Measurements from ENCODE around the gene IPO13.

Gene IPO13

GRCh38 chr1:43981135-43981491 lies 34.4 kb downstream of the IPO13 start:
- Histone ChIP-seq H3K79me2 (ENCODE audit: control insufficient read depth, insufficient read depth, low read length) (peaks cover 9% of the 10 kb centered on the region), H3K23ac (ENCODE audit: low read length) (no peak overlapping the region), H3K4me2 (ENCODE audit: low read length) (no peak overlapping the region), H3K79me1 (ENCODE audit: low read length) (peaks cover 32% of the 10 kb centered on the region), H2BK120ac (ENCODE audit: low read depth, low read length) (no peak overlapping the region), H3K4me3 (ENCODE audit: low read length) (no peak overlapping the region), H3K18ac (ENCODE audit: low read length) (no peak overlapping the region), H3K9ac (ENCODE audit: low read length) (no peak overlapping the region), H4K8ac (ENCODE audit: low read depth, low read length) (no peak overlapping the region), H3K56ac (ENCODE audit: low read length) (peak overlapping the region; percentile 40), H4K5ac (ENCODE audit: low read length) (no peak overlapping the region), H3K27me3 (ENCODE audit: insufficient read depth, low read length, poor library complexity) (no peaks in the 10 kb centered on the region), H3K4me1 (ENCODE audit: control insufficient read depth, low read depth, low read length) (no peaks in the 10 kb centered on the region), H3K27ac (ENCODE audit: low read depth, low read length) (no peak overlapping the region), H2AK5ac (ENCODE audit: low read length) (no peak overlapping the region), H3K36me3 (ENCODE audit: control insufficient read depth, insufficient read depth, low read length) (peaks cover 10% of the 10 kb centered on the region), H3K4ac (ENCODE audit: low read depth, low read length) (no peak overlapping the region), H2BK15ac (replicated peaks; ENCODE audit: low read depth) (no peak overlapping the region), H2BK5ac (ENCODE audit: low read length) (no peak overlapping the region)
- no peak for DNase-seq
- no CpG with 5 or more reads among the region's 20 CpGs for WGBS (ENCODE audit: extremely low coverage, insufficient coverage, low lambda C conversion rate)

- Histone ChIP-seq H3K56ac (ENCODE audit: low read length) (no peak overlapping the region), H4K8ac (ENCODE audit: low read depth, low read length) (no peak overlapping the region), H3K79me2 (ENCODE audit: control insufficient read depth, insufficient read depth, low read length) (peaks cover 6% of the 10 kb centered on the region), H3K4me1 (ENCODE audit: control insufficient read depth, low read depth, low read length) (no peaks in the 10 kb centered on the region), H3K23ac (ENCODE audit: low read length) (no peak overlapping the region), H2BK120ac (ENCODE audit: low read depth, low read length) (no peak overlapping the region), H3K27me3 (ENCODE audit: insufficient read depth, low read length, poor library complexity) (no peaks in the 10 kb centered on the region), H2BK15ac (replicated peaks; ENCODE audit: low read depth) (no peak overlapping the region), H3K4me3 (ENCODE audit: low read length) (no peak overlapping the region), H3K36me3 (ENCODE audit: control insufficient read depth, insufficient read depth, low read length) (peaks cover 8% of the 10 kb centered on the region), H3K79me1 (ENCODE audit: low read length) (peaks cover 27% of the 10 kb centered on the region), H3K4ac (ENCODE audit: low read depth, low read length) (no peak overlapping the region), H3K9ac (ENCODE audit: low read length) (no peak overlapping the region), H4K5ac (ENCODE audit: low read length) (no peak overlapping the region), H2AK5ac (ENCODE audit: low read length) (no peak overlapping the region), H3K4me2 (ENCODE audit: low read length) (no peak overlapping the region), H2BK5ac (ENCODE audit: low read length) (no peak overlapping the region), H3K18ac (ENCODE audit: low read length) (no peak overlapping the region), H3K27ac (ENCODE audit: low read depth, low read length) (no peak overlapping the region)
- no CpG with 5 or more reads among the region's 20 CpGs for WGBS (ENCODE audit: extremely low coverage, insufficient coverage, low lambda C conversion rate)
- DNase-seq = no peak
Observed at GRCh38 chr1:43981636-43982035, 34.9 kb downstream of the IPO13 start.

DNA sequence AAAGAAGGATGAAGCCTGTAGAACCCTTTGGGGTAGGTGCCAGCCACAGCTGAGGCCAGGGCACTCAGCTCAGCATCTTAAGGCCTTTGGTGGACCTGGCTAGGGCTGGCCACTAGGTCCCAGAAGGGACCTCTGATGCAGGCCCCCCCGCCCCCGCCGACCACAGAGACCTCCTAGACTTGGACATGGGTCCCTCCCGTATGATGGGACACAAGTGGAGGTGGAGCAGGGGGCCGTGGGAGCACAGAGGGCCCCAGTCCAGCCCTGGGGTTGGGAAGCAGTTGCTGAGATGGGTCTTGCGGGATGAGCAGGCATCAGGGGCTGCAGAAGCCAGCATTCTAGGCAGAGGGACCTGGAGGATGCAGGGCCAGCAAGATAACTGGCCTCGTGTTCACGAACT lies 35.5 kb downstream of the IPO13 start:
- no peak overlapping the region for H2AK5ac ChIP-seq (ENCODE audit: low read length)
- H3K4ac ChIP-seq (ENCODE audit: low read depth, low read length) = no peak overlapping the region
- H3K23ac ChIP-seq (ENCODE audit: low read length) = no peak overlapping the region
- H3K4me1 ChIP-seq (ENCODE audit: control insufficient read depth, low read depth, low read length) = no peaks in the 10 kb centered on the region
- H3K56ac ChIP-seq (ENCODE audit: low read length) = no peak overlapping the region
- H3K79me1 ChIP-seq (ENCODE audit: low read length) = peaks cover 24% of the 10 kb centered on the region
- H3K36me3 ChIP-seq (ENCODE audit: control insufficient read depth, insufficient read depth, low read length) = peaks cover 5% of the 10 kb centered on the region
- H3K79me2 ChIP-seq (ENCODE audit: control insufficient read depth, insufficient read depth, low read length) = peaks cover 6% of the 10 kb centered on the region
- no peak overlapping the region for H4K5ac ChIP-seq (ENCODE audit: low read length)
- H3K4me2 ChIP-seq (ENCODE audit: low read length) = no peak overlapping the region
- no peak overlapping the region for H2BK5ac ChIP-seq (ENCODE audit: low read length)
- H3K27ac ChIP-seq (ENCODE audit: low read depth, low read length) = no peak overlapping the region
- no peak for DNase-seq
- no peak overlapping the region for H3K9ac ChIP-seq (ENCODE audit: low read length)
- no peak overlapping the region for H2BK120ac ChIP-seq (ENCODE audit: low read depth, low read length)
- no peaks in the 10 kb centered on the region for H3K27me3 ChIP-seq (ENCODE audit: insufficient read depth, low read length, poor library complexity)
- H3K4me3 ChIP-seq (ENCODE audit: low read length) = no peak overlapping the region
- no peak overlapping the region for H4K8ac ChIP-seq (ENCODE audit: low read depth, low read length)
- no peak overlapping the region for H2BK15ac ChIP-seq (replicated peaks; ENCODE audit: low read depth)
- no CpG with 5 or more reads among the region's 8 CpGs for WGBS (ENCODE audit: extremely low coverage, insufficient coverage, low lambda C conversion rate)
- H3K18ac ChIP-seq (ENCODE audit: low read length) = no peak overlapping the region

DNA sequence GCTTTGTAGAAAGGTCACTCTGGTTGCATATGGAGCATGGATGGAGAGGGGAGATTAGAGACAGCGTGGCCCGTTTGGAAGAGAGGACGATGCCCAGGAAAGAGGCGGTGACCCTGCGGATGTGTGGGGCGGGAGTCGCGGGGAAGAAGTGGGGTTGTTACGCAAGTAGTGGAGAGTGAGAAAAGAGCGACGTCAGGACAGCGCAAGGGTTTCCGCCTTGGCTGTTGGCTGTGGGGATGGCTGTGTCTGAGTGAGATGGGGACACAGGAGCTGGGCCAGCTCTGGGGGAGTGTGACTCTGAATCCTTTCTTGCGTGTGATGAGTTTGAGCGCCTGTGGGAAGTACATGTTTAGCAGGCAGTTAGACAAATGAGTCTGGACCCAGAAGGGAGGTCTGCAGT lies 36.1 kb downstream of the IPO13 start:
- no peaks in the 10 kb centered on the region for H3K4me1 ChIP-seq (ENCODE audit: control insufficient read depth, low read depth, low read length)
- peak overlapping the region; percentile 15 for H3K56ac ChIP-seq (ENCODE audit: low read length)
- peaks cover 5% of the 10 kb centered on the region for H3K36me3 ChIP-seq (ENCODE audit: control insufficient read depth, insufficient read depth, low read length)
- H2AK5ac ChIP-seq (ENCODE audit: low read length) = no peak overlapping the region
- no peak overlapping the region for H2BK120ac ChIP-seq (ENCODE audit: low read depth, low read length)
- H3K4me3 ChIP-seq (ENCODE audit: low read length) = no peak overlapping the region
- no peak overlapping the region for H4K8ac ChIP-seq (ENCODE audit: low read depth, low read length)
- no peak overlapping the region for H3K18ac ChIP-seq (ENCODE audit: low read length)
- no peak overlapping the region for H3K23ac ChIP-seq (ENCODE audit: low read length)
- no peak overlapping the region for H4K5ac ChIP-seq (ENCODE audit: low read length)
- no CpG with 5 or more reads among the region's 15 CpGs for WGBS (ENCODE audit: extremely low coverage, insufficient coverage, low lambda C conversion rate)
- no peak overlapping the region for H3K9ac ChIP-seq (ENCODE audit: low read length)
- no peak for DNase-seq
- peaks cover 19% of the 10 kb centered on the region for H3K79me1 ChIP-seq (ENCODE audit: low read length)
- no peak overlapping the region for H3K4ac ChIP-seq (ENCODE audit: low read depth, low read length)
- H2BK15ac ChIP-seq (replicated peaks; ENCODE audit: low read depth) = no peak overlapping the region
- no peak overlapping the region for H2BK5ac ChIP-seq (ENCODE audit: low read length)
- no peak overlapping the region for H3K4me2 ChIP-seq (ENCODE audit: low read length)
- H3K79me2 ChIP-seq (ENCODE audit: control insufficient read depth, insufficient read depth, low read length) = peaks cover 6% of the 10 kb centered on the region
- no peaks in the 10 kb centered on the region for H3K27me3 ChIP-seq (ENCODE audit: insufficient read depth, low read length, poor library complexity)
- H3K27ac ChIP-seq (ENCODE audit: low read depth, low read length) = no peak overlapping the region

- Histone ChIP-seq H3K4ac (ENCODE audit: low read depth, low read length) (no peak overlapping the region), H4K8ac (ENCODE audit: low read depth, low read length) (no peak overlapping the region), H3K9ac (ENCODE audit: low read length) (no peak overlapping the region), H3K4me2 (ENCODE audit: low read length) (no peak overlapping the region), H3K4me3 (ENCODE audit: low read length) (no peak overlapping the region), H3K79me2 (ENCODE audit: control insufficient read depth, insufficient read depth, low read length) (peaks cover 6% of the 10 kb centered on the region), H2AK5ac (ENCODE audit: low read length) (no peak overlapping the region), H2BK15ac (replicated peaks; ENCODE audit: low read depth) (no peak overlapping the region), H3K4me1 (ENCODE audit: control insufficient read depth, low read depth, low read length) (no peaks in the 10 kb centered on the region), H4K5ac (ENCODE audit: low read length) (no peak overlapping the region), H3K36me3 (ENCODE audit: control insufficient read depth, insufficient read depth, low read length) (peaks cover 5% of the 10 kb centered on the region), H3K23ac (ENCODE audit: low read length) (no peak overlapping the region), H2BK5ac (ENCODE audit: low read length) (no peak overlapping the region), H3K56ac (ENCODE audit: low read length) (no peak overlapping the region), H2BK120ac (ENCODE audit: low read depth, low read length) (no peak overlapping the region), H3K27ac (ENCODE audit: low read depth, low read length) (no peak overlapping the region), H3K27me3 (ENCODE audit: insufficient read depth, low read length, poor library complexity) (no peaks in the 10 kb centered on the region), H3K79me1 (ENCODE audit: low read length) (peaks cover 19% of the 10 kb centered on the region), H3K18ac (ENCODE audit: low read length) (no peak overlapping the region)
- DNase-seq = no peak
- WGBS (ENCODE audit: extremely low coverage, insufficient coverage, low lambda C conversion rate) = no CpG with 5 or more reads among the region's 12 CpGs
Observed at GRCh38 chr1:43983253-43983899, 36.6 kb downstream of the IPO13 start.

DNA sequence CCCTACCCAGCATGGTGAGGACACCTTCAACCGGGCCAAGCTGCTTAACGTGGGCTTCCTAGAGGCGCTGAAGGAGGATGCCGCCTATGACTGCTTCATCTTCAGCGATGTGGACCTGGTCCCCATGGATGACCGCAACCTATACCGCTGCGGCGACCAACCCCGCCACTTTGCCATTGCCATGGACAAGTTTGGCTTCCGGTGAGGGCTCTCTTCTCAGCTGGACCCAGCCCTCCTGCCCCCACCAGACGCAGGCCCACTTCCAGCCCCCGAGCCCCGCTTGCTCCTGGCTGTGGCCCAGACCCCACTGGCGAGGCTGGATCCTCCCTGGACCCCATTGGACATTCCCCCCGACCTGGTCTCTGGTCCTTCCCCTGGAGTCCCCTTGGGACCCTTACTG lies 38.1 kb downstream of the IPO13 start:
- no peak overlapping the region for H2AK5ac ChIP-seq (ENCODE audit: low read length)

More for the DNA sequence above, 38.1 kb downstream of the IPO13 start:
- Histone ChIP-seq H3K4me1 (ENCODE audit: control insufficient read depth, low read depth, low read length) (no peaks in the 10 kb centered on the region), H3K4me2 (ENCODE audit: low read length) (no peak overlapping the region), H3K4ac (ENCODE audit: low read depth, low read length) (no peak overlapping the region), H3K4me3 (ENCODE audit: low read length) (no peak overlapping the region), H4K5ac (ENCODE audit: low read length) (no peak overlapping the region), H3K27ac (ENCODE audit: low read depth, low read length) (no peak overlapping the region), H3K36me3 (ENCODE audit: control insufficient read depth, insufficient read depth, low read length) (peaks cover 5% of the 10 kb centered on the region), H2BK15ac (replicated peaks; ENCODE audit: low read depth) (no peak overlapping the region), H2BK120ac (ENCODE audit: low read depth, low read length) (no peak overlapping the region), H4K8ac (ENCODE audit: low read depth, low read length) (no peak overlapping the region), H3K79me1 (ENCODE audit: low read length) (peaks cover 18% of the 10 kb centered on the region), H3K27me3 (ENCODE audit: insufficient read depth, low read length, poor library complexity) (no peaks in the 10 kb centered on the region), H3K23ac (ENCODE audit: low read length) (no peak overlapping the region), H3K56ac (ENCODE audit: low read length) (no peak overlapping the region), H3K9ac (ENCODE audit: low read length) (no peak overlapping the region), H2BK5ac (ENCODE audit: low read length) (no peak overlapping the region), H3K18ac (ENCODE audit: low read length) (no peak overlapping the region), H3K79me2 (ENCODE audit: control insufficient read depth, insufficient read depth, low read length) (peaks cover 5% of the 10 kb centered on the region)
- DNase-seq = no peak
- WGBS (ENCODE audit: extremely low coverage, insufficient coverage, low lambda C conversion rate) = no CpG with 5 or more reads among the region's 16 CpGs
